Activated CD8-positive, alpha-beta memory T cell treated with anti-CD3 and anti-CD28 coated beads for 48 hours (primary cell): ENCODE results near the gene SCO2.
A peak's percentile ranks its signal among the peaks of the same experiment; 100 is the strongest.

Experiments
- DNase-seq, 3 experiments: peaks; one replicate each; pipeline ENCODE4 v3.0.0-alpha.2; 2020; ENCODE audit warnings: low read depth in 2 of 3, low spot score in 2 of 3

The SCO2 gene

DNA sequence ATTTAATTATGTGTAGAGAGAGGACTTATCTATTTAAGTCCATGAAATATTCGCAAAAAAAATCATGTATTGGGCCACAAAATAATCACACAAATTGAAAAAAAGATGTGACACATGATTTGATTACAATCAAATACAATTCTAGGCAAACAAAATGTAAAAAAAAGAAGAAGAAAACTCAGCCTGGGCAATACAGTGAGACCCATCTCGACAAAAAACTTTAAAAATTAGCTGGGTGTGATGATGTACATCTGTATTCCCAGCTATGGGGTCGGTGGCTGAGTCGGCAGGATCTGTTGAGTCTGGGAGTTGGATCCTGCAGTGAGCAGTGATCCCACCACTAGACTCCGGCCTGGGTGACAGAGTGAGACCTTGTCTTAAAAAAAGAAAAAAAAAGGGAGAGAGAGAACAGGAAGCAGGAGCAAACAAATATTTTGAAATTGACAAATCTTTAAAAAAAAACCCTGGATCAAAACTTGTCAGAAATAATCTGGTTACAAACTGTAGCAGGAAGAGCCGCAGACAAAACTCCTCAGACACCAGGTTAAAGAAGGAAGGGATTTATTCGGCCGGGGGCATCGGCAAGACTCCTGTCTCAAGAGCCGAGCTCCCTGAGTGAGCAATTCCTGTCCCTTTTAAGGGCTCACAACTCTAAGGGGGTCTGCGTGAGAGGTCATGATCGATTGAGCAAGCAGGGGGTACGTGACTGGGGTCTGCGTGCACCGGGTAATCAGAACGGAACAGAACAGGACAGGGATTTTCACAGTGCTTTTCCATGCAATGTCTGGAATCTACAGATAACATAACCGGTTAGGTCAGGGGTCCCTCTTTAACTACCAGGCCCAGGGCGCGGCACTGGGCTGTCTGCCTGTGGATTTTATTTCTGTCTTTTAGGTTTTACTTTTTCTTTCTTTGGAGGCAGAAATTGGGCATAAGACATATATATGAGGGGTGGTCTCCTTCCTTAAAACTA, 7.7 kb upstream of the SCO2 start:
- DNase-seq = no peak

DNA sequence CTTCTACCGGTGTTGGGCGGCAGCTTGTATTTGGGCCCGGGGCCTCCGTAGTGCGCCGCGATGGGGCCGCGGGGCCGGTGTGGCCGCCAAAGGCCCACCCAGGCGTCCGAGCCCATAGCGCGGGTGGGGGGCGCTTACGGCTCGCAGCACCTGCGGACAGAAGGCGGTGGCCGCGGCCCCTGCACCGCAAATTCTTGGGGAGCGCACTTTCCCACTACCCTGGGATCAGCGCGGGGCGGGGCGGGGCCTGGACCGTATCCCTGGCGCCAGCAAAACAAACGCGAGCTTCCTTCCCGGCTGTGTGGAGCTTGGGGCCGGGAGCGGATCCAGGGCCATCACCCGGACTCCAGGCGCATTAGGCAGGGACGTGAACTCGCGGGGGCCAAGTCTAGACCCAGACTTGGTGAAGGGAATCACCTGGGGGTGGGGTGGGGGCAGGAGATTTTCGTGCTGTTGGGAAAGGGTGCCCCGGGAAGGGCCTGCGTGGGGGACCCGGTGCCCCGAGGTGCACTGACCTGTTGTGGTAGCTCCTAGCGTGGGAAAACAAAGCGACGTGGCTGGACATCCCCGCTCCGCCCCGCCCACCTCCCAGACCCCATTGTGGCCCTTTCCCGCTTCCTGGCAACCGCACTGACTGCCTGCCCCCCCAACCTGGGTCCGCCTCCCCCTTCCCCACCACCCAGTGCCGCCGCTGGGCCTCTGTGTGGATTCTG, 6.7 kb upstream of the SCO2 start:
- DNase-seq = no peak

DNA sequence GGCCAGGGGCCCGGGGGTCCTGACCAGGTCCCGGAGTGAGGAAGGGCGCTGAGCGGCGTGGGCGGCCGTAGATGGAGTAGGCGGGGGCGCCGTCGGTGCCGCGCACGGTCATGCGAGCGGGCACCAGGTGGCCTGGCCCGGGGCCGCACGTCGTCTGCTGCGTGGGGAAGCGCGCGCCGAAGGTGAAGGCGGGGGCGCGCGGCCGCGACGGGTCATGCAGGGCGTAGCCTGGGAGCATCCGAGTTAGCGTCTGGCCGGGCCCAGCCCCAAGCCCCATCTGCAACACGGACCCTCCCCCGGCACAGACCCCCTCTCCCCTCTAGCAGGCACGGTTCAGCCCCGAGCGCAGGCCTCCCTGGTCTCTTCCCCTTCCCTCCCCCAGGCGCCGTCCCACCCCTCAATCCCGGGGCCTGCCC, 6.2 kb upstream of the SCO2 start:
- no peak for DNase-seq

DNA sequence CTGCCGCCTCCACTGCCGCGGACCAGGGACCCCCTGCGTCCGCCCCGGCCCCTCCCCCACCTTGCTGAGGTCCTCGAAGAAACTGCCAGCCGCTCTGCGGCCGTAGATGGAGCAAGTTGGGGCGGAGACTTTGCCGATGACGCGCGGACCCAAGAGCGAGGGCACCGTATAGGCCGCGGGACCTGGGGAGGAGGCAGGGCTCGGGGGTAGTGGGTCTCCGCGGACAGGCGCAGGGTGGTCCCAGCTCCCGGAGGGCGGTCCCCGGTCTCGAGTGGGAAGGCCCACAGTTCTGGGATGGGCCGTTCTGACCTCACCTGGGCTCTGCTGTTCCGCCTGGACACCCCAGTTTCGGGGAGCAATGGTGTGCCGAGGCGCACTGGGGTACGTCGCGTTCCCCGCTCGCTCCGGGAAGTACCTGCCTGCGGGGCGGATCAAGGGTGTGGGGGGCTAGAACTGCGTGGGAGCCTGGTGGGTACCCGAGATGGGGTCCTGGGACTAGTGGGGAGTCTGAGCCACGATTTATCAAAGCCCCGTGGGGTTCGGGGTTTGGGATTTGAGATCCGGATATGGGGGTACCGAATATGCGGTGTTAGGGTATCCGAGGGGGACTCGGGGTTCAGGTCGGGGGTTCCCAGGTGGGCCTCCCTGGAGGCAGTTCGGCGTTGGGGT, 5.6 kb upstream of the SCO2 start:
- peak in 1 of 3 experiments; percentile 65 for DNase-seq

DNA sequence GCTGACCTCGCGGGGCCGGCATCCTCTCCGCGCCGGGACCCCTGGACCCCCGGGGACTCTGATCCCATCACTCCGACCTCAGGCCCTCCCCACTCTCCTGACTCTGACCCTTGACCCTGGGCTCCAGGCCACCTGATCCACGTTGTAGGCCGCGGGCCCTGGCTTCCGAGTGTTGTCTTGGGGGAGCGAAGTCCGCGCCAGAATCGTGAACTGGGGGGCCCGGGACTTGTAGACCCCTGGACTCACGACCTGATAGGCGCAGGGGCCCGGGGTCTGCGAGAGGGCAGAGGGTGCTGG, 5.1 kb upstream of the SCO2 start:
- DNase-seq = no peak

DNA sequence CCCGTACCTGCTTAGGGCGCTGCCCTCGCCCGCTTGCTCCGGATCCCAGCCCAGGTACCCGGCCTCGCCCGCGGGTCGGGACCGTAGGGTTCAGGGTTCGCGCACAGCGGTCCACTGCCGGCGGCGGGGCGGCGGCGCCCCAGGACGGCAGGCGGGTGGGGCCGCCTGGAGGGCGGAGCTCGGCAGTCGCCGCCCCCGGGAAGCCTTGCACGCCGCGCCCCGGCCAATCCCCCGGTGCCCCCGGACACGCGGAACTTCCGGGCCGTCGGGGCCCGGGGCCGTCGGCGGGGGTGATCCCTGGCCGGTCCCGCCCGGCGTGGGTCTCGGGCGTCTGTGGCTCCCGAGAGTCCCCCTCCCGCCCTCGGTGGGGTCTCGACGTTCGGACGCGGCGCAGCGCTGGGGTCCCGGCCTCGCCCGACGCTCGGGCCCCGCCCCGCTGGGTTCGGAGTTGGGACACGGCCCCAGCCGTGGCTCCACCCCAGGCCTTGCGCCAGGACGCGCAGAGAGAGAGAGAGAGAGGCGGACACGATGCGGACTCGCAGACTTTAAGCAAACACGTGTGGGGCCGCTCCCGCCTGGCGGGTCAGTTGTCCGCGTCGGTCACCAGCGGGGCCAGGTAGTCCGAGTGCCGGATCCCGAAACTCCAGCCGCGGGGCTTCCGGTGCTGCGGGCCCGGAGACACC, 4.6 kb upstream of the SCO2 start, which contains the start of gene TYMP:
TSS of gene TYMP (minus strand) at position 116 of the 683 bp plus-strand sequence. CDS start 303 bp downstream, outside the sequence.
- DNase-seq = peak in 1 of 3 experiments; percentile 62

DNA sequence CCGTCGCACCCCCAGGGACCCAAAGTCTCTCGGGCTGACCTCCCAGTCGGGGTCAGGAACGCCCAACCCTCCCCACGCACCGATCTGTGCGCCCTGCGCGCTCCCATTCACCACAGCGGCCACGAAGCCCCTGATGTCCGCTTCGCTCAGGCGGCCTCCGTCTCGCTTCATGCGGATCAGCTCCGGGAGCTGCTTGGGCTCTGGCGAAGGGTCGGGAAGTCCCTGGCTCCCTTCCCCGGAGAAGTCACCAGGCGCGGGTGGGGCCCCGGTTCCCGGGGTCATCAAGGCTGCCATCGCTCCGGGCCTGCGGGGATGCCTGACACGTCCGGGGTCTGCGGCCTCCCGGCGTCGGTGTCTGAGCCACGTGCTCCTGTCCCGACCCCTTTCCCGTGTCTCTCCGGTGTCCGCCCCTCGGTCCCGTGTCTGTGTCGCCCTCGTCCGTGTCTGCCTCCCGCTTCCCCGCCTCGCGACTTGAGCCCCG, 4.1 kb upstream of the SCO2 start:
- no peak for DNase-seq

DNA sequence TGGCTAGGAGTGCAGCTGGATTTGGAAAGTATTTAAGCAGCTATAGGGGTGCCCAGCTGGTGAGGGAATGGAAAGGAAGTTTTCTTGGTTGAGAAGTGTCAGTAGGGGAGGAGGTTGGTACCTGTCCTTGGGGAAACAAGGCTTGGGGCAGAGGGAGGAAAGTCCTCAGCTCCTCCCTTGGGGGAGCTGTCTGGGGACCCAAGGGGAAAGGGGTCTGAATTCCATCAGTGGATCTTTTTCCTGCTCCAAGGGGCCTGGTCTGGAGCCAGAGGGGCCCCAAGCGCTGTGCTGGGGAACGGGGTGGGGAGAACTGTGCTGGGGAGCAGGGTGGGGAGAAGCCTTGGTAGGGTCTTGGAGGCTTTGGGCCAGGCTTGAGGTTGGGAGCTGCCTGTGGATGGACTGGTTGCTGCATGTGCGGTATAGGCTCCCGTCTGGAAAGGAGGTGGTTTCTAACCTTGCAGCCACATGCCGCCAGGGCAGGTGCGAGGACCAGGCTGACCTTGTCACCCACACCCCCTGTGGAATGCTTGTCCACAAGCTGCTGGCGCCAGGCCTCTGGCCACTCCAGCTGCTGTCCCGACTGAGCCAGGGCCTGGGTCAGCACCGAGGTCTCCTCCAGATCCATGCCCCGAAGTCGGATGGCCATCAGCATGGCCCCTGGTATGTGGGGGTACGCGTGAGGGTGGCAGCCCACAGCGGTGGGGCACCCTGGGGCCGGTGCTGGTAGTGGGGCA, 3.5 kb upstream of the SCO2 start:
- no peak for DNase-seq

DNA sequence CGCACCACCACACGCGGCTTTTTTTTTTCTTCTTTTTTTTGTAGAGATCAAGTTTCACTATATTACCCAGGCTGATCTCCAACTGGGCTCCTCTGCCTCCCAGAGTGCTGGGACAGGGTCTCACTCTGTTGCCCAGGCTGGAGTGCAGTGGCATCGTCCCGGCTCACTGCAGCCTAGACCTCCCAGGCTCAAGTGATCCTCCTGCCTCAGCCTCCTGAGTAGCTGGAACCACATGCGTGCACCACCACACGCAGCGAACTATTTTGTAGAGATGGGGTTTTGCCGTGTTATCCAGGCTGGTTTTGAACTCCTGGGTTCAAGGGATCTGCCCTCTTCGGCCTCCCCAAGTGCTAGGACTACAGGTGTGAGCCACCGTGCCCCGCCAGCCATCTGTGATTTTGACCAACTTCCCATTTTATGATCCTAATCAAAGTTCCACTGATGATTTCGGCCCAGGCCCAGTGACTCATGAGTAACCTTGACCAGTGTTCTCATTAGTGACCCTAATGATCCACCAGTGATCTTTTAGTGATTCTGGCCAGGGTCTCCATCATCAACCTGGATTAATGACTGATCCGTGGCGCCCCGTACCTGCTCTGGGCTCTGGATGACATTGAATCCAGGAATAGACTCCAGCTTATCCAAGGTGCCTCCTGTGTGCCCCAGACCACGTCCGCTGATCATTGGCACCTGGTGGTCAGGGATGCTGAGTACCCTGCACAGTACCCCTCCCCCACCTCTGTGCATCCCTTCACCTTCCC, 2.7 kb upstream of the SCO2 start:
- DNase-seq = no peak

DNA sequence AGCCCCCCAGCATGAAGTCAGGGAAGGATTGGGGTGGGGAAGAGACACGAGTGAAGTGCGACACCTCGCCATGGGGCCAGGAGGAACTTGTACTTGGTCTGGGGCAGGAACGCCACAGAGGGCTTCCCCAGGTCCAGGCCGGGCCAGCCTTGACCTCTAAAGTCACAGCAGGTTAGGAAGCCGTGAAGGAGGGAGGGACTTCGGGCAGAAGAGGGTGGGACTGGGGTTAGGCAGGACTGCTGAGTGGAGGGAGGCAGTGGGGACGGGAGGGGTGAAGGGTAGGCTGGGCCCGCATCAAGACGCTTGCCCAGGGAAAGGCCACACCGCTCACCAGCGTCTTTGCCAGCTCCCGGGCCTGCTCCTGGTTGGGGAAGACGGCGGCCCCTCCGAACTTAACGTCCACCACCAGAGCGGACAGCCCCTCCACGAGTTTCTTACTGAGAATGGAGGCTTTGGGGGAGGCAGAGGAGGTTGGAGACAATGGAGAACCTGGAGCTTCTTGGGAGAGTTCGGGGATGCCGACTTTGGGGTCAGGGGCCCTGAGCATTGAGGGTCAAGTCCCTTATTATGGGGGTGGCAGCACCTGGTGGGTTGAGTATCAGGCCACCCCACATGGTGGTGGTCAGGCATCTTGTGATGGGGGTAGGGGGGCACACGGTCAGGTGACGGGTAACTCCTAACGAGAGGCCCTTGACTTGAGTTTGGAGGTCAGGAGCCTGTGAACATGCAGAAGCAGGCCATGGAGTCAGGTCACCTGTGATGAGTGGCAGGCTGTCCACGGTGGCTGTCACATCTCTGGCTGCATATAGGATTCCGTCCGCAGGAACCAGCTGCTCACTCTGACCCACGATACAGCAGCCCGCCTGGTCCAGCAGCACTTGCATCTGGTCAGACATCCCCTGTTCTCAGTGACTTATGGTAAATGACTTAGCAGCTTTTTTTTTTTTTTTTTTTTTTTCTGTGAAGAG, 1.7 kb upstream of the SCO2 start:
- no peak for DNase-seq

DNA sequence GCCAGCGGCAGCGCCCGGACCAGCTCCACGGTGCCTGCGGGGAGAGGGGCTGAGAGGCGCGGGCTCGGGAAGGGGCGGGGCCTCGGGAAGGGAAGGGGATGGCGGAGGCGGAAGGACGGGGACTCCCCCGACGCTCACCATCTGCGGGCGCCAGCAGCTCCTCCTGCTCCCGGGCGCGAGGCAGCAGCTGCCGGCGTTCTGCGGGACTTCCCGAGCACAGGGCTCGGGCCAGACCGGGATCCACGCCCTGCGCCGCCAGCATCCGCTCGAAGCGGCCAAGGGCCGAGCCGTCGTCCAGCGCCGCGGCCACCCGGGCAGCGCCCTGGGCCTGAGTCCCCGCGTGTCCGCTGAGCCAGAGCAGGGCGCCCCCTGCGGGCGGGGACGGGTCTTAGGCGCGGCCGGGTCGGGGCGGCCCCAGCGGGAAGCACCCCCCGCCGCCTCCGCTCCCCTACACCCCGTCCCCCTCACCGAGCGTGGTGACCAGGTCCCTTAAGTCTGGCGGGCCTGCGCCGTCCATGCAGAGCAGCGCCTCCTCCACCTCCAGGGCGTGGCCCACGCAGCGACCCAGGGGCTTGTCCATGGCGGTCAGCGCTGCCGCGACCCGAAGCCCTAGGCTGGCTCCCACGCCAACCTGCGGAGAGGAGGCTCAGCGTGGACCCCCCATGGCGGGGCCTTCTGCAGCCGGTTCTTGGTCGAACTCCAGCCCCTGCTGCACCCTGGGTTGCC, 873 bp upstream of the SCO2 start:
- DNase-seq = peak in 2 of 3 experiments; percentile 80 to 84

DNA sequence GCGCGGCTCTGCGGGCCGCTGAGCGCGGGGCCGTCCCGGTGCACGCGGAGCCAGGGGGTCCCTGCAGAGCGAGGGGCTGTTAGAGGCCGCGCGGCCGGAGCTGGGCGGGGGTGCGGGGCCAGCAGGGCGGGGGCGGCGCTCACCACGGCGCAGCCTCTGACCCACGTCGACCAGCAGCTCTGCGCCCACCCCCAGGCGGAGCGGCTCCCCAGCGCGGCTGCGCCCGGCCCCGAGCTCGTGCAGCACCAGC, 385 bp upstream of the SCO2 start:
- DNase-seq = no peak

DNA sequence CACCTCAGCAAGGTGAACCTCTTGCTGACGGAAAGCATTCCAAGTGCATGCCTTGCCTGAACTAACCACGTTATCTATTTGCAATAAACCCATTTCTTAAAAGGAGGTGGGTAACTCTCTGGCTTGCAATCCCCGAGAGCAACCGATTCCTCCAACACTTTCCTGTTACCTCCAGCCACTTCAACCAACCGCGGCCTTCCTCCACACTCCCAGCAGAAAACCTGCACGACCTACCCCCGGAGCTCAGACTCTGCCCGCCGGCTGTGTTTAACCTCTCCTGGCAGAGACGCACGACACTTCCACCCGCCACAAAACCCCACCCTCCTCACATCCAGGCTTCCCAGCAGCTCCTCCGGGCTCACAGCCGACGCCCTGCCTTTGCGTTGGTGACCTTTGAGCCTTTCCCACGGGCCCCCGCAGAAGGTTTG, 708 bp downstream of the SCO2 start:
- no peak for DNase-seq

DNA sequence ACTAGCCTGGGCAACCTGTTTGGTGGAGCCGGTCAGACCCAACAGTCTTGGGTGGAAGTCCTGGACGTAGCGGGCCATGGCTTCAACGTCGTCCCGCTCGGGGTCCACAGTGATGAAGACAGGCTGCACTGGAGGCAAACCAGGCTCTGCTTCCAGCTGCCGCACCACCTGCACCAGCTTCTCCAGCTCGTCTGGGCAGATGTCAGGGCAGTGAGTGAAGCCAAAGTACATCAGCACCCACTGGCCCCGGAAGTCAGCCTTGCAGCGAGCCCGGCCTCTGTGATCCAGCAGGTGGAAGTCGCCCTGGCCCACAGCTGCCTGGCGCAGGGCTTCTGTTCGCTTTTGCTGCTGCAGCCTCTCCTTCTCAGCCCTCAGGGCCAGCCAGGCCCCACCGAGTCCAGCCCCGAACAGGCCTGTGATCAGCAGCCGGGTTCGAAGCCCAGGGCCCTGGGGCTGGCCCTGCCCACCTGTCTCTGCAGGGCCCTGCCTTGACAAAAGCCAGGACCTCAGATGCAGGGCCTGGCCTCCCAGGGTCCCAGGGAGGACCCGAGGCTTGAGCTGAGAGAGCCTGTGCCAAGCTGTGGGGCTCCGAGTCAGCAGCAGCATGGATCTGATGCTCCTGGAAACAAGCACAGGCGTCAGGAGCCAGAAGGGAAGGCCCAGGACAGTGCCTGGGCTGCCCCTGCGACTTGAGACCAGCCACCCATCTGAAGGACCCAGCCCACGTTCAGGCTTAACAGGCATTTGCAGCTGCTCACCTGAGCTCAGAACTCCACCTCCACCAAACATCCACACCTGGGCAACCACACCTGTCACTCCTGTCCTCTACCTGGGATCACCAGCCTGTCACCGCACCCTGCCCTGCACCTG, 1.4 kb downstream of the SCO2 start:
- no peak for DNase-seq

DNA sequence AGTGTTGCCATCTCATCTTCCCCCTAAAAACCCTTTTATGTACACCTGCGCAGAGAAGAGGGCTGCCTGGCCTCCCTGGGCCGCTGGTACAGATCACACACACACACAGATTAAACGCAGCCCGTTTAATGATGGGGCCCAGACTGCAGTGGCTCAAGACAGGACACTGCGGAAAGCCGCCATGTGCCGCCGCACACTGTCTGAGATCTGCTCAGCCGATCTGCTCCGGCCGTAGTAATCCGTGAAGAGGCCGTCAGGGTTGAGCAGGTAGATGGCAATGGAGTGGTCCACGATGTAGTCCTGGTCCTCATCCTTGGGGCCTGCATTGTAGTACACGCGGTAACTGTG, 2.0 kb downstream of the SCO2 start:
- DNase-seq = no peak

DNA sequence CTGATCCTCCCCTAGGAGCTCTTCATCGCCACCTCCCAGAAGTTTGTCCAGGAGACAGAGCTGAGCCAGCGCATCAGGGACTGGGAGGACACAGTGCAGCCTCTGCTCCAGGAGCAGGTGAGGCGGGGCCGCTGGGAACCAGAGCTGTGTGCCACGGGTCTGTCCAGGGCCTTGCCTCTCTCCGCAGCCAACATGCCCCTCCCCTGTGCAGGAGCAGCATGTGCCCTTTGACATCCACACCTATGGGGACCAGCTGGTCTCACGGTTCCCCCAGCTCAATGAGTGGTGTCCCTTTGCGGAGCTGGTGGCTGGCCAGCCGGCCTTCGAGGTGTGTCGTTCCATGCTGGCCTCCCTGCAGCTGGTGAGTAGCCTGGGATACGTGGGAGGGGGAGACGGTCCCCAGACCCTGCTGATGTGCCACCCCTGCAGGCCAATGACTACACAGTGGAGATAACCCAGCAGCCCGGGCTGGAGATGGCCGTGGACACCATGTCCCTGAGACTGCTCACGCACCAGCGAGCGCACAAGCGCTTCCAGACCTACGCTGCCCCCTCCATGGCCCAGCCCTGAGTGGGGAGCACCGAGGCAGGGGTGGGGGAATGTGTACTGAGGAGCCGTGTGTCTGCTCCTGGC, 2.5 kb downstream of the SCO2 start:
- no peak for DNase-seq
